Measurements from ENCODE around the gene TUBB.
"Not testable (repeated sequence)": the region's sequence is repeated elsewhere in the genome, so short reads cannot be mapped to it uniquely, and the experiment has no call there.

TUBB gene

DNA sequence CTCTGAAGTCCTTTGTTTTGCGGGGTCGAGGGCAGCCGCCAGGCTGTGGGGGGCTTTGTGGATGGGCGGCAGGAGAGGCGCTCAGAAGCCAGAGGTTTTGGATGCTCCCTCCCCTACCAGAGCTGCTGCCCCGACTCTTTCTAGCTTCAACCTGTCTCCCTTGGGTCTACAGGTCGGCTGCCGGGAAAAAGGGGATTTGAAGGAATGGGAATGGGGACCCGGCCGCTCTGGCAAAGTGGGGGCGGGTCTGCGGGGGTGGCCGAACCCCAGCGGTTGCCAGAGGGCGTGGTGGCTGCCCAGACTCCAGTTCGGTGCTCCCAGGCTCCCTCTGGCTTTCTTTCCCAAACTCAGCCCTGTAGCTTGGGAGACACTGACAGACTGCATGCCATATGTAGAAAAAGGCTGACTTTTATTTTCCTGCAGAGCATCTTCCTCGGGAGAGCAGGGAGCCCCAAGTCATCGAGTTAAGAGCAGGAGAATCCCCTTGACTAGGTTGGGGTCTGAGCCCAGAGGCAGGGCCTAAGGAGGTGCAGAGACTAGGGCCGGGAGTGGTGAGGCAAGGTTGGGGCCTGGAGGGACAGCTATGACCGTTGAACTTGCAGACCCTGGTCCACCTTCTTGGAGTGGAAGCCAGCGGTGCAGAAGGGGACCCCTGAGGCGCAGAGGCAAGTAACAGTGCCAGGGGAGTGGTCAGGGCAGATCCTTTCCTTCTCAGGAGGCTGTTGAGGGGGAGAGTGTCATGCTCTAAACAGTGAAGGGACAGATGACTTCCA is 32.3 kb upstream of the TUBB start:
- no peak for DNase-seq (ENCODE audit: low spot score)

DNA sequence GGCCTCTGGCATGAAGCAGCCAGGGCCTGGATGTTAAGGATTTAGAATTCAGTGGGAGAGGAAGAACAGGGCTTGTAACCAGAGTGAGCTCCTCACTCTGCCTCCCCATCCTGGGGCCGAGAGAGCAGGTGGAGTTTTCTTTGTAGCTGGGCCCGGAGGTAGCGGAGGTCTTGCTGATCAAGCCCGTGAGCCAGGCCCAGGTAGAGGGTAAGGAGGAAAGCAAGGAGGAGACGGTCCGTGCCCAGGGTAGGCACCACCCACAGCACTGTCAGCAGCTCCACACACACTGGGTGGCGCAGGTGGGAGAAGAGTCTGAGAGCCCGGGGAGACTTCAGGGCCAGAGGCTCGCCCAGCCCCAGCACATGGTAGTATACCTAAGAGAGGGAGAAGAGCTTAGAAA is 31.6 kb upstream of the TUBB start:
- no peak for DNase-seq (ENCODE audit: low spot score)

DNA sequence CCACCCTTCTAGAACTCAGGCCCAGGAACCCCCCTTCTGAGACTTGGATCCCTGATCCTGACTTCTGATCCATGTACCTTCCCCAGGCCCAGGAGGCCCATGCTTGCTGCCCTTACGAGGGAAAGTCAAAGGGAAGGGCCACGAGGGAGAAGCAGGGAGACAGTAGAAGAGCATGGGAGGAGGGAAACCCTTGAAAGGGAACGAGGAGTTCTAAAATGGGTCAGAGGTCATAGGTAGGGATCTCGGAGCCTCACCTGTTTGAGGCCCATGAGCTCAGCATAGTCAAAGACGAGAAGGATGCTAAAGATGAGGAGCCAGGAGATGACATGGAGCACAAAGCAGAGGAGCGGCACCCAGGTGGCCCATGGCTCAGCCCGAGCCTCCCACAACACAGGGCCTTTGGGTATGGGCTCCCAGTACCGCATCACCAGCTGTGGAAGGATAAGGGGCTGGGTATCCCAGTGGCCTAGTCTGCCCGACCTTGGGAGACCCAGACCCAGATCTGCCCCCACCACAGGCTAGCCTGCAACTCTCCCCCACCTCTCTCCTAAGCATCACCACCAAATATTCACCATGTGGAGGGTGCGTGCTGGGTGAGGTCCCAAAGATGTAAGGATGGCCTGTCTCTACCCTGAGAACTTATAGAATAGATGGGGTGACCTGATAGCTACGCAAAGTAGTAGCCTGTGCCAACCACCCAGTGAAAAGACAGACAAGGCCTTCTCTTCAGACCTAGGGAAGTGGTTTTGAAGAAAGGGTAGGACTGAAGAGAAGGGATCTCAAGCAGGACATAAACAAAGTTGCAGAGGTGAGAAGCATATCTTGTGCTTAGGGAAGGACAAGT is 30.9 kb upstream of the TUBB start:
- DNase-seq (ENCODE audit: low spot score) = no peak

DNA sequence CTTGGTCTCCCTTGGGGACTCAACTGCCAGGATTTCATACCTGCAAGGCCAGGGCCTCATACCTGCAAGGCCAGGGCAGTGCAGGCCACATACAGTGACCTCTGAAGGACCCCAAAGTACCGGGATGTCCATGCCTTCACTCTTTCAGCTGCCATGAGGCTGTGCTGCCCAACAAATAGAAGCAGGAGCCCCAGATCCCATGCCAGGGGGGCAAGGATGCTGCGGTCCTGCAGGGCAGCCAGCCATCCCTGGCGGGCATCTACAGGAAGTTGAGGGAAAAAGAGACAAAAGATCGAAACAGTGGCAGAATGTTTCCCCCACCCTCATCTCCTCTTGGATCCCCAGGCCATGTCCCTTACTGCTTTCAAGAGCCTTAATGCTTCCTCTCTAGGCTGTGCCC is 30.2 kb upstream of the TUBB start:
- DNase-seq (ENCODE audit: low spot score) = no peak

DNA sequence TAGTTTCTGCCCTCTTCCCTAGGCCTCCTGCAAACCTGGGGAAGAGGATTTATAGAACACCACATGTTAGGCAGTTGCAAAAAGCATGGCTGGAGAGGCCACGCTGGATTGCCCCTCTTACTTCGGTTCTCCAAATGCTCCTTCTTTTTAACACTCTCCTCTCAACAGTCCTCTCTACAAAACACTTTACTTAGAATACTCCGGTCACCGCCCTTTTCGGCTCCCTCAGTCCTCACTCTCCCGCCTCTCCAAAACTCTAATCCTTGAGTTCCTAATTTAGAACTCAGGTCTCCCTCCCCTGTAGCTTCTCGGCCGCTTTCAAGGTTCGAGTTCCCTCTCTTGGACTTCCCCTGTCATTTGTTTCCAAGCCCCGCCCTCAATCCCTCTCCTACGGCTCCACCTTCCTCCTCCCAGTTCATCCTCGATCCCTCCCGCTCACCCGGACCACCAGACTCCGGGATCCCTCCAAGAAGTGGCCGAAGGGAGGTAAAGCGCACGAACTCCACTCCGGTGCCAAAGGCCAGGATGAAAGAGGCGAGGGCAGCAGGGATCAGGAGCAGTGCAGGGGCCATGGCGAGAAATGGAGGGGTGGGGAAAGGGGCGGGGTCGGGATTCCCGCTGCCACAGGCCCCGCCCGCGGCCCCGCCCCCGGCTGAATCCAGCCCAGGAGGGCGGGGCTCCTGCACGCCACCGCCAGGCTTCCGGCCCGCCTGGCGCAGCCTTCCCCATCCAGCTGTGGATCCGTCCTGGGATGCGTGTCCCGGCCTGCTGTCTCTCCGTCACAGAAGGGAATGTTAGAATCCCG is 29.5 kb upstream of the TUBB start, which contains the start of gene NRM:
Gene NRM (minus strand): TSS at position 582 of the 805 bp plus-strand sequence. CDS start 10 bp downstream, at position 572.
- peak; percentile 75 for DNase-seq (ENCODE audit: low spot score)

DNA sequence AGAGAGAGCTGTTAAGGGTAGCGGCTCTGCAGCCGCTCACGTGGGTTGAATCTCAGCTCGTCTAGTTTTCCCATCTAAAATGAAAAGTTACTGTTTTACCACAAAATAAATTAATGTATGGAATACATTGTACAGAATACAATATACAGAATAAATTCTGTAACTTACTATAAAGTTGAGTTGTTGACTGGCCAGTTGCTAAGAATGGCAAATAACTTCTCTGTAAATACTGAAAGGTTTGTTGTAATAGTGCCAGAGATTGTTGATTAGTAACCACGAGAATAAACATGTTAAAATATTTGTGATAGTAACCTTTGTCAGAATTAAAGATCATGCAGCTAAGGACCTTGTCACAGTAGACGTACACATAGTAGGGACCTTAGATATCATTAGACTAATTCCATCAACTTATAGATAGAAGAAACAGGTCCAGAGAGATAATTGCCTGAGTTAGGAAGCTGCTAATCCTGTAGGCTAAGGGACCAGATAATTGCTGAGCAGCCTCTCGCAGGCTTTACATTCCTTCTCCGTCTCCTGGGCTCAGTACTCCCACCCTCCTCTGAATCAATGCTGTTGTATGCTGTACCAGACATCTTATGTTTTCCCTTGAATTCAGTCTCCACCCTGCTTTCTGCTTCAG is 28.8 kb upstream of the TUBB start:
- no peak for DNase-seq (ENCODE audit: low spot score)

DNA sequence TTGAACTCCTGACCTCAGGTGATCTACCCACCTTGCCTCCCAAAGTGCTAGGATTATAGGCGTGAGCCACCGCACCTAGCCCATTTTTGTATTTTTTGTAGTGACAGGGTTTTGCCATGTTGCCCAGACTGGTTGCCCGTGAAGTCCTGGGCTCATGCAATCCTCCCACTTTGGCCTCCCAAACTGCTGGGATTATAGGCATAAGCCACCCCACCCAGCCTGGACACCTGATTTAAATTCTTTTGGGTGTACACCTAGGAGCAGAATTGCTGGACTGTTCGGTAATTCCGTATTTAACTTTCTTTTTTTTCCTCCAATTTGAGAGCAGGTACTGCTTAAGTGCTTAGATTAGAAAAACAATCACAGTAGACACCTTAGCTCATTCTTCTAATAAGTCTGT is 23.7 kb upstream of the TUBB start:
- DNase-seq (ENCODE audit: low spot score) = no peak

DNA sequence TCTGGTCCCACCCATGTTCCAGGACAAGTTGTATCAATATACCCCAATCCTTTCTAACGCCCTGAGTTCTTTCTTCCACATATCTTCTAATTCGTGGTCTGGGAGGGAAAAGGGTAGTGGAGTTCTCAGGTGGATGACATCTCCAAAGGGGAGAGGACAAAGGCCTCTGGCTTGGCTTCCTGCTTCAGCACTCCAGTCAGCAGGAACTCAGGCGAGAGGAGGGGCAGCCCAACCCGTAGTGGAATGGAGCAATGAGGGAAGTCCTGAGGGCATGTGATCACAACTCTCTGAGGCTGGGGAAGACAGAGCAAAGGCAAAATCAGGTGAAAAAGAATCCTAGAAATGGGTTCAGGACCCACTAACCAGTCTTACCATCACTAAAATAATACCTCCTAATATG is 19.8 kb upstream of the TUBB start:
- DNase-seq (ENCODE audit: low spot score) = no peak

DNA sequence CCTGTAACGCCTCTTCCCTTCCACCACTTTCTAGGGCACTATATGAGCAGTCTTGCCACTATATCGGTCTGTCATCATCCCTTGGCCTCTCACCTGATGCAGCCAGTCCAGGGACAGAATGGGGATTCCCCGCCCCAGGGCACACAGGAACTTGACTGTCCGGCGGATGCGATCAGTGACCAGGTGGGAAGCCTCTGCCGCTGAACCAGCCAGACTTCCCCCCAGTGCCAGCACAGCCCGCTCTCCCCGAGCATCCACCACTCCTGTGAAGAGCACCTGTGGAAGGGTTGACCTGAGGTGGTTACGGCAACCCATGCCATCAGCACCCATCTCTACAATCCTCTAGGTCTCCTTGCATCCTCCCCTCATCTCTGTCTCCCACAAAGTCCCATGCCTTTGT is 17.1 kb upstream of the TUBB start:
- no peak for DNase-seq (ENCODE audit: low spot score)

DNA sequence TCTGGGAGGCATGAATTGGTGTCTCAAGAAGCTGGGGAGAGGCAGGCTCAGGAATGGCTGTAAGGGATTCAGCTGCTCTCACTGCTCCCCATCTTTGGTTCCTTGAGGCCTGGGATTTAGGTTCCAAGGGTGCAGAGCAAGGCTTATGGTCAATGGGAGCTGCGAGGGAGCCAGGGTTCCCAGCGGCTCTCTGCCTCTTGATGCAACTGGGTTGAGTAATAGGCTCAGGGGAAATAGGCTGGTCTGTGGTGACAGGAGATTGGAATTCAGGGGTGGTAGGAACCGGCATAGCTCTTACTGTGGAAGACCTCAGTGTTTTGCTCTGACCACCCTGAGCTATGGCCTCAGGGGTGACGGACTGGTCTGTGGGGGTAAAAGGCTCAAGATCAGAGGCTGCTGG is 16.3 kb upstream of the TUBB start:
- no peak for DNase-seq (ENCODE audit: low spot score)

DNA sequence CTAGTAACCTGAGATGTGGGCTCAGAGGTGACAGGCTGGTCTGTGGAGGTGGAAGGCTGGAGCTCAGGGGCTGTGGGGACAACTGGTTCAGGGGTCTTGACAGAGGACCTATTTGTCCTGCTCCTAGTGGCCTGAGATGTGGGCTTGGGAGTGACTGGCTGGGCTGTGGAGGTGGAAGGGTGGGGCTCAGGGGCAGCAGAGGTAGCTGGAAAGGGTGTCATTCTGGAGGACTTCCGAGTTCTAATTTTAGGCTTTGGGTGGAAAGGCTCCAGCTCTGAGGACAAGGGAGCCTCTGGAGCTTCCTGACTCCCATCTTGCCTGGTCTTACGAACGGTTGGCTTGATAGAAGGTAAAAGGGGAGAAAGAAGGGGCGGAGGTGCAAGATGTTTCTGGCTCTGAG is 14.5 kb upstream of the TUBB start:
- no peak for DNase-seq (ENCODE audit: low spot score)

DNA sequence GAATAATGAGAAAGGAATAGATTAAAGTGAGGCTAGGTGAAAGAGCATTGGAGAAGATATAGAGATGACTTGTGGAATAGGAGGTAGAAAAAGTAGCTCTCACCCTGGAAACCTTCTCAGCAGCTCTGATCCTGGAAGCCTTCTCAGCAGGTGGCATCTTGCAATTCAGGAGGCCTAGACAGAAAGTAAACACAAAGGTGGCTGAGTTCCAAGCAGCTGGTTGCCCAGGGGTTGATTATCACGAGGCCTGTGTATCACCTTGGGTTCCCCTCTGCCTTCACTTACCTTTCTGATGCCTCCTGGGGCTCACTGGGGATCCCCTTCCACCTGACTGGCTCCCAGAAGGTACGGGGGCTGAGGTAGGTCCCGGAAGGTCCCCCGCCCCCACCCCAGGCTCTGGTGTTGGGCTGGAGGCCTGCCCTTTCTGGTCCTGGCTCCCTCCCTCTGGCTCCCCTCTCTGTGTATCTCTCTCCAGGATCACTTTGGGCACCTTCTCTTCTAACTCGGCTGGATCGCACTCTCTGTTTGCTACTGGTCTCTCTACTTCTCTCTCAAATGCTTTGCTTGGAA is 12.8 kb upstream of the TUBB start:
- no peak for DNase-seq (ENCODE audit: low spot score)

DNA sequence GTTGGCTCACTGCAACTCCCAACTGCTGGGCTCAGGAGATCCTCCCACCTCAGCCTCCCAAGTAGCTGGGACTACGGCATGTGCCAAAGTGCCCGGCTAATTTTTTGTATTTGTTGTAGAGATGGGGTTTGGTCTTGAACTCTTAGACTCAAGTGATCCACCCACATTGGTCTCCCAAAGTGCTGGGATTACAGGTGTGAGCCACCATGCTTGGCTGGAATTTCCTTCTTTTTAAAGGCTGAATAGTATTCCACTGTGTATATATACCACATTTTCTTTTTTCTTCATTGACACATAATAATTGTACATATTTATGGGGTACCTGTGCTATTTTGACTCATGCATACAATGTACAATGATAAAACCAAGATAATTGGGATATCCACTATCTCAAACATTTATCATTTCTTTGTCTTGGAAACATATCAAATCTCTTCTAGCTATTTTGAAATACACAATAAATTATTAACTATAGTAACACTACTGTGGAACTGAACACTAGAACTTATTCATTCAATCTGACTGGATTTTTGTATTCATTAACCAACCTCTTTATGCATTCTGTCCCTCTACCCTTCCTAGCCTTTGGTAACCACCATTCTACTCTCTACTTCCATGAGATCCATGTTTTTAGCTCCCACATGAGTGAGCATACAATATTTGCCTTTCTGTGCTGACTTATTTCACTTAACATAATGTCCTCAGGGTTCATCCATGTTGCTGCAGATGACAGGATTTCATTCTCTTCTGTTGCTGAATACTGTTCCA is 10.9 kb upstream of the TUBB start:
- DNase-seq (ENCODE audit: low spot score) = no peak

DNA sequence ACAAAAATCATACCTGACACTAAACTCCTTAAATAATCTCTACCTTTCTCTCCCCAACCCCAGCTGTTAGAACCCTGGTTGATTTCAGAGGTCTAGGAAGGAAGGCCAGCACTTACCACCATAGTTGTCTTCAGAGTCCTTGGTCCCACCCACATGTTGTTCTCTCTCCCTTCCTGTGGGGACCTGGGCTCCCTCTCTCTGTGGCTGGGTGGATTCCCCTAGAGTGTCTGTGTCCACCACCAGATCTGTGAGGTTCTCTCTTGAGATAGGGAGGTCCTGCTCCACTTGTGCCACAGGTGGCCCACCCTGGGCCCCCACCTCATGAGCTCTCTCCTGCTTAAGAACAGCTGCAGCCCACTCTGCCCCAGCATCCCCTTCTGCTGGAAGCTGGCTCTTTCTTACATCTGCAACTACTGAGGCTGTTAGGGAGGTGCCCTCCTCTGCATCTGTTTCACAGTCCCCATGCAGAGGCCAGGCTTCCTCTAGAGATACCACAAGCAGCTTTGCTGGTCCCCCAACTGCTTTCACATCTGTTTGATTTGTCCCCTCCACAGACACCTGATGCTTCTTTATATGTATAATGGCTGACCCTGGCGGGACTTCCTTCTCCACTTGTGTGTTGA is 8.3 kb upstream of the TUBB start:
- no peak for DNase-seq (ENCODE audit: low spot score)

DNA sequence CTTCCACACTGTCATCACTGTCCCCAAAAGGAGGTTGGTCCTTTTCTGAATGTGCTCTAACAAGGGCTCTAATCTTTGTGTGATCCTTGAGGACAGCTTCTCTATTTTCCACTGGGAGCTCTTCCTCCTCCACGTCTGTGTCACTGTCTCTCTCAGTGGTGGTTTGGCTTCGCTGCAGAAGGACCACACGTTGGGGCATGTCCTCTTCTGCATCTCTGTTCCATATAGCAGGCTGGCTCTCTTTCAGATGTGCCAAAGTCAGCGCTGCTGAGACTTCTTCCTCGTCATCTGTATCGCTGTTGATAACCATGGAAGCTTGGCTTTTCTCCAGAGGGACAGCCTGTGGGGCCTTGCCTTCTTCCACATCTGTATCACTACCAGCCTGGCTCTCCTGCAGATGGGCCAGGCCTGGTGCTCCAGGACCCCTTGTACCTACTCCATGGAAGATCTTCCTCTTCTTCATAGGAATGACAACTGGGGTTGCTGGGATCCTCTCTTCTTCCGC is 7.7 kb upstream of the TUBB start:
- no peak for DNase-seq (ENCODE audit: low spot score)

DNA sequence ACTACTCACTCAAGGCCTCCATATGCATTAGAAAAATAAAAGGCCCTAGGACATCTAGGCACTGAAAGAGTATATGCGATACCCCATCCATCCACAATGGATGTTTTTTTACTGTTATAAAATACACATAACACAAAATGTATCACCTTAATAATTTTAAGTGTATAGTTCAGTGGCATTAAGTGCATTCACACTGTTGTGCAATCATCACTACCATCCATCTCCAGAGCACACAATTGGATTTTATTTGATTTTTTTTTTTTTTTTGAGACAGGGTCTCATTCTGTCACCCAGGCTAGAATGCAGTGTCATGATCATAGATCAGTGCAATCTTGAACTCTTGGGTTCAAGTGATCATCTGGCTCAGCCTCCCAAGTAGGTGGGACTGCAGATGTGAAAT is 5.9 kb upstream of the TUBB start:
- no peak for DNase-seq (ENCODE audit: low spot score)

DNA sequence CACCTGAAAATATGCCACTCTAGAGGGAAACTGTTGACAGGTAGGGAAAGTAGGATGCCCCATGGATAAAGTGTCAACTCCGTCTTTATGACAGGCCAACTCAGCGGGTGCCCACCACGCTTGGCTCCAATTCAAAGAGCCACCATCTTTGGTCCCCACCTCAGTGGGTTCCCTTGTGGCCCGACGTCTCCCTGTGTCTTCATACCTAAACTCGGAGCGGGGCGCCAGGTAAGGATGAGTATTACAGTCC is 3.3 kb upstream of the TUBB start:
- no peak for DNase-seq (ENCODE audit: low spot score)

DNA sequence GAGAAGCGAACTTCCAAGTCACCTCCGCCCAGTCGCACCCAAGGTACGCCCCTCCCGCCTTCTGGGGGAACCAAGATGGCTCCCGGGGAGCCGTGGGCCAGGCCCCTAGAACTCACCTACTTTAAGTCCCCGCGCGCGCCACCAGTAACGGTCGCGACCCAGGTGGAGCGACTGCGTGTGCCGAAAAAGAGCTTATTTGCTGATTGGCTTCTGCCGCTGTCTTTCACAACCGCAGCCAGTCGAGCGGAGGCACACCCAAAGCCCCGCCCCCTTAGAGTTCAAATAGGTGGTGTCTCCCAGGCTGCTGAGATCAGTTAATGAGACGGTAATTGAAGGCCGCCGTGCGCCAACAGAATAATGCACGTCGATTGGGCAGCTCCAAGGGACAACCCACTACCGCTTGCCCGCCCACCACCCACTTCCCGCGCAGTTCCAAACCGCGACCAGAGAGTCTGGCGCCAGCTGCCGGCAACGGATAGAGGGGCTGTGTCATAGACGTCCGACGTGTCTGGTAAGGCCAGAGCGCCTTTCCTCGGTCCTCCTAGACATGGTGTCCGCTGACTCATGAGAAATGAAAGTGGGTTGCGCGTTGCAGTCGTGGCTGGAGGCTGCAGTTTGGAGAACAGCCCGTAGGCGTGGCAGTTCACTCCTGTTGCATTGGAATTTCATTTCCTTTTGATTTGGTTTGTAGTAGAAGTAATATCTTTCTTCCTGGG is 2.9 kb upstream of the TUBB start, which contains the start of gene MDC1:
Gene MDC1 (minus strand): TSS at position 153 of the 716 bp plus-strand sequence. CDS start 2,106 bp downstream, outside the sequence.
- DNase-seq (ENCODE audit: low spot score) = peak; percentile 84

DNA sequence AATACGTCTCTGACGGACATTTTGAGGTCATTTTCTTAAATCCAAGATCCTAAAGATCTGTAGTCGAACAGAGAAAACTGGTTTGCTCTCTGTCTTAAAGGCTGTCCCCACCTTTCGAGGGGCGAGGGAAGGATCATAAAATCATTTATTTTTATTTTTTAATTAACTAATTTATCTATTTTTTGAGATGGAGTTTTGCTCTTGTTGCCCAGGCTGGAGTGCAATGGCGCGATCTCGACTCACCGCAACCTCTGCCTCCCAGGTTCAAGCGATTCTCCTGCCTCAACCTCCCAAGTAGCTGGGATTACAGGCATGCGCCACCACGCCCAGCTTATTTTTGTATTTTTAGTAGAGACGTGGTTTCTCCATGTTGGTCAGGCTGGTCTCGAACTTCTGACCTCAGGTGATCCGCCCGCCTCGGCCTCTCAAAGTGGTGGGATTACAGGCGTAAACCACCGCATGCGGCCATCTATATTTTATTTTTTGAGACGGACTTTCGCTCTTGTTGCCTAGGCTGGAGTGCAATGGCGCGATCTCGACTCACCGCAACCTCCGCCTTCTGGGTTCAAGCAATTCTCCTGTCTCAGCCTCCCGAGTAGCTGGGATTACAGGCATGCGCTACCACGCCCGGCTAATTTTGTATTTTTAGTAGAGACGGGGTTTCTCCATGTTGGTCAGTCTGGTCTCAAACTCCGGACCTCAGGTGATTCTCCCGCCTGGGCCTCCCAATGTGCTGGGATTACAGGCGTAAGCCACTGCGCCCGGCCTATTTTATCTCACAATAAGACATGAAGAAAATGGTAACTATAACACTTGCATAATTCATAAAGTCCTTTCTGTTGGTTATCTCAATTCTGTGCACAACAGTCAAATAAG is 2.1 kb upstream of the TUBB start:
- not testable (repeated sequence) for DNase-seq (ENCODE audit: low spot score)
